Measurements from ENCODE around the gene TCF12.

Gene TCF12

GRCh38 chr15:57307527-57308169 lies 389.2 kb downstream of the TCF12 start:
- DNase-seq = peak; percentile 35

DNA sequence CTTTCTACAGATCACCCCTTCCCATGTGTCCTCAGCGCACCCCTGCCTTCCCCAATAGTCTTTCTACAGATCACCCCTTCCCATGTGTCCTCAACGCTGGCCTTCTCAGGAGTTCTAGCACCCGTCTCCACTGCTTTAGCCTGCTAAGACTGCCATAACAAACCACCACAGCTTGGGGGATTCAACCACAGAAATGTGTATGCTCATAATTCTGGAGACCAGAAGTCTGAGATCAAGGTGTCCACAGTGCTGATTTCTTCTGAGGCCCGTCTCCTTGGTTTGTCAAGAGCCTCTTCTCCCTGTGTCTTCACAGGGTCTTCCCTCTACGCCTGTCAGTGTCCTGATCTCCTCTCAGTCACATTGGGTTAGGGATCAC lies 389.7 kb downstream of the TCF12 start:
- DNase-seq = no peak

GRCh38 chr15:57309856-57310760 lies 391.7 kb downstream of the TCF12 start:
- DNase-seq = no peak

DNA sequence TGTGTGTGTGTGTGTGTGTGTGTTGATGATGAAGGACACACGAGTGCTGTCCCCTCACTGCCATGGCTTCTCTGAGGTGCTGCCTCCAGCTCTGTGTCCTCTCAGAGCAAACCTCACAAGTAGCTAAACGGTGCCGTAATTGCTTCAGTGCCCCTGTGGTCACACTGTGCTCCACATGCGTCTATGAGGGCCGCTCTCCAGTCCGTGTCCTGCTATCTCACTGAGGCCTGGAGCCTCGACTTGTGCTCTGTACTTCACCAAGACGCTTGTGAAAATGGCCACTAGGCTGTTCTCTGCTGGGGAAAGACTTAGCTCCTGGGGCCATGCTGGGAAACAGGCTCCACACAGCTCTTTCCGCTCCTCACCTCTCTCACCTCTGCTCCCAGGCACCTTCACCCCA lies 392.4 kb downstream of the TCF12 start:
- DNase-seq = no peak

GRCh38 chr15:57312006-57312317 lies 393.5 kb downstream of the TCF12 start:
- no peak for DNase-seq

DNA sequence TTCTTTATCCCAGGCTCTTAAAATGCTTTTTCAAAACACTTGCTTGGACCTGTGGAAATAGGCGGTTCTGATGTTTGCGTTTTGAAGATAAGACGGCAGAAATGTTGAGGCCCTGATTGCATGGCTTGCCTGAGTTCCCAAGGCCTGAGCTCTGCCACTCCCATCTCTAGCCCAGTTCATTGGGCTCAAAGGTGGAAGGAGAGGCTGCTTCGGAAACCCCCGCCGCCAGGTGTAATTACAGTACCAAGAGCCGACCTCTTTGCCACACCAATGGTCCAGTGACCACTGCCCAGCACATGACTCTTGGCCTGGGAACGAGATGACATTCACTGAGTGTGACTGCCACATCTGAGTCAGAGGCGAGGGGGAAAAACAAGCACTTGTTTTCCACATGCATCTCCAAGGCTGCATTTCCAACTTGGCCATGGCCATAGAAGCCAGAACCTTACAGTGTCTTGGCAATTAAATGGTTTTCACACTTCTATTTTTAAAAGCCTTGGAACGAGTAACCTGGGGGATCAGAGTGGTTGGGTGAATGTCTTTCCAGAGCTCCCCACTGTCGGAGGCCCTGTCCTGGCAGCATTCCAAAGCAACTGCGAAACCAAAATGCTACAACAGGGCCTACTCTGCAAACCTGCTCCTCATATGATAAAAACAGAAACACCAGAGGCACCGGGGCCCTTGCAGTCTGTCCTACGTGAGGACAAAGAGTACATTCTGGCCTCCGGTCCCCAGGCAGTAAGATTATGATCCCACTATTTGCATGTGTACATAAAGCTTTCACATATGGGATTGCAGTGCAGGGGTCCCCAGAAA lies 394.1 kb downstream of the TCF12 start:
- no peak for DNase-seq

DNA sequence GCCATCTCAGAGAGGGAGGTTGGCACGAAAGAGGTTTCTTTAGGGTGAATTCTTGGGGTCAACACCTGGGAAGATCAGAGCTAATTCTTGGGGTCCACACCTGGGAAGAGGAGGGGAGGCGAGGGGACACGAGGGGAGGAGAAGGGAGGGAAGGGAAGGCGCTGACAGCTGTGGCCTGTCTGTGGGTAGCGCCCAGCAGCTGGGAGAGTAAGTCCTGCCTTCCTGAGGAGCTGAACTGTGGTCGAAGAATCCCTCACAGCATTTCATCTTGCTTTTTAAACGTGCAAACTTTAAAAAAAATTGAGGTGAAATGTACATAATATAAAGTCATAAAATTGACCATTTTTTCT lies 394.7 kb downstream of the TCF12 start:
- DNase-seq = no peak

DNA sequence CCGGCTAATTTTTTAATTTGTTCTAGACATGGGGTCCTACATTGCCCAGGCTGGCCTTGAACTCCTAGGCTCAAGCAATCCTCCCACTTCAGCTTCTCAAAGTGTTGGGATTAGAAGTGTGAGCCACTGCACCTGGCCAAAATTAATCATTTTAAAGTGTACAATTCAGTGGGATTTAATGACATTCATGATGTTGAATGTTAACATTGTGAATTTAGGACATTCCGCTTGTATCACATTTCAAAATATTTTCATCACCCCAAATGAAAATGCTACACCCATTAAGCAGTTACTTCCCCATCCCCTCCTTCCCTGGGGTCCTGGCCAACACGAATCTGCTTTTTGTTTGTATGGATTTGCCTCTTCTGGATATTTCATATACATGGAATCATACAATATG lies 395.8 kb downstream of the TCF12 start:
- no peak for DNase-seq

- no peak for DNase-seq
Observed at GRCh38 chr15:57316451-57316850, 398.0 kb downstream of the TCF12 start.

DNA sequence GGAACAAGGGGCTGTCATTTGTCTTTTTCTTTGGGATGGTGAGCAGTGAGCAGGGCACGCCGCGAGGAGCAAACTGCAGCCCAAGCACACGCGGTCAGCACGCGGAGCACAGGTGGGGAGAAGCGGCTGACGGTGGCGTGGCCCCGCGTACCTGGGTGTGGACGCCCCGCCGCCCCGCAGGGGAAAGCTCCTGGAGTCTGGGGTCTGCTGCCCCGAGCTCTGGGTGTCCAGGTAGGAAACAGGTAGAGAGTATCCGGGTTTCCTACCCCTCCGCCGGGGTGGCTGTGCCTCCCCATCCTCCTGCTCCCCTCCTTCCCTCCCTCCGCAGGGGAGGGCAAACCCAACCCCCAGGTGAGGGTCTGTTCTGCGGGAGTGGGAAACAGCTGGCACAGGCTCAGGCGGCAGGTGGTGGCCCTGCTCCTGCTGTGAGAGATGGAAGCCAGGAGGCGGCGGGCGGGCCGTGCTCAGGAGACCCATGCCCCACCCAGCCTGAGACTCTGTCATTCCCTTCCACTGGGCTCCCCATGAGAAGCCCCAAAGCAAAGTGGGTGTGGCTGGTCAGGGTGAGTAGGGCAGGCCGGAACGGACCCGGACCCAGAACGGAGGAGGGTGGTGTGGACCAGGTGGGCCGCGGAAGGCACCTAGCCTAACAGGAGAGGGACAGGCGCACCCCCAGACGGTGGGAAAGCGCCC lies 400.9 kb downstream of the TCF12 start:
- DNase-seq = no peak

GRCh38 chr15:57319919-57320560 lies 401.6 kb downstream of the TCF12 start:
- no peak for DNase-seq

- no peak for DNase-seq
Observed at GRCh38 chr15:57320631-57321220, 402.3 kb downstream of the TCF12 start.

GRCh38 chr15:57321485-57321884 lies 403.0 kb downstream of the TCF12 start:
- DNase-seq = no peak

- DNase-seq = peak; percentile 76
Observed at GRCh38 chr15:57321973-57322601, 403.6 kb downstream of the TCF12 start.

DNA sequence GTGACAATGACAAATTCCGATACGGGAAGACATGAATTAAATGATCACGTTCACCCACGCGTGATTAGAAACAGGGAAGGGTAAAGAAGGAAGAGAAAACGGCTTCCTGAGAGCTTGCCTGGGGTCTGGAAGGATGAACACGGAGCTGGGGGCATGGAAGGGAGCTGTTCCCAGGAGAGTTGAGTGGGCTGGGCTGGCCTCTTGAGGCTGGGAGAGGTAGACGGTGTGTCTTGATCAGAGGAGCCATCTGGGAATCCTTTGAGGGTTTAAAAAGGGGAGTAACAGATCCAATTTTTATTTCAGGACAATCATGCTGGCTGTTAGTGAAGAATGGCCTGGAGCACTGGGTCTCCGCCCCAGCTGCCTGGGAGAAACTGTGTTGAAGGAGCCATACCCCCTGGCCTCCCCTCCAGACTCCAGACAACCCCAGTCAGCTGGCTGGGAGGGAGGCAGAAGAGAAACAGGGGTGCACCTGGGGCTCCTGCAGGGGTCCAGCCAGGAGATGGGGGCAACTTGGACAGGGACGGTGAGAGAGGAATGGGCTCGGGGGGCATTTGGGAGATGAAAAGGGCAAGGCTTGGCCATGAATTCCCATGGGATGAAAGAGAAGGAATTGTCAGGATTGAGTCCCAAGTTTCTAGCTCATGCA lies 404.3 kb downstream of the TCF12 start:
- DNase-seq = no peak

GRCh38 chr15:57323299-57323805 lies 404.9 kb downstream of the TCF12 start:
- no peak for DNase-seq

DNA sequence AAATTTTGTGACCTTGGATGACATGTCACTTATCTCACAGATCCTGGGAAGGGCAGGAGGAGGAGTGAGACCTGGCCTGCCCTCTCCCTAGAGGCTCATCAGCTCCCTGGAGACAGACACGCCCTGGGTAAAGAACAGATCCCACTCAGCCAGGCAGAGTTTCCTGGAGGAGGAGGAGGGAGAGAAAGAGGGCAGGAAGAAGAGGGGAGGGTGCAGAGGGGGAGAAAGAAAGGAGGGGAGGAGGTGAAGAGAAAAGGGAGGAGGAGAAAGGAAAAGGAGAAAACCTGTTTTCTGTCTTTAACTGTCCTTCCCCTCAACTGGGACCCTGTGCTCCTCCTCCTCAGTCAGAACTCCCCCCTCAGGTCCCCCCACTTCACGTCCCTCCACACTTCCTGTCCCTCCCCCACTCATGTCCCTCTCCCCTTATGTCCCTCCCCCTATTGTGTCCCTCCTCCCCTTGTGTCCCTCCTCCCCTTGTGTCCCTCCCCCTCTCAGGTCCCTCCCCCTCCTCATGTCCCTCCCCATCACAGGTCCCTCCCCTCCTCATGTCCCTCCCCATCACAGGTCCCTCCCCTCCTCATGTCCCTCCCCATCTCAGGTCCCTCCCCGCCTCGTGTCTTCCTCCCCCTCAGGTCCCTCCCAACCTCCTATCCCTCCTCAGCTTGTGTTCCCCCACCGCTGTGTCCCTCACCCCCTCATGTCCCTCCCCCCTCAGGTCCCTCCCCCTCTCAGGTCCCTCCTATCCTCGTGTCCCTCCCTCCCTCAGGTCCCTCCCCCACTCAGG lies 405.6 kb downstream of the TCF12 start:
- DNase-seq = peak; percentile 77

- no peak for DNase-seq
Observed at GRCh38 chr15:57324590-57324890, 406.1 kb downstream of the TCF12 start.

GRCh38 chr15:57324944-57325679 lies 406.7 kb downstream of the TCF12 start:
- no peak for DNase-seq

GRCh38 chr15:57326196-57326595 lies 407.8 kb downstream of the TCF12 start:
- DNase-seq = no peak

All from DMS153 (cell line).